ENCODE data around the gene RRP15.

GRCh38 chr1:218273762-218274479 lies 11.2 kb upstream of the RRP15 start:
- TF ChIP-seq CTCF (conservative IDR thresholded peaks at IDR 0.05 in 1 of 2, IDR thresholded peaks at IDR 0.05 in 1 of 2; ENCODE audit: extremely low read depth in 1 of 2, insufficient read depth in 1 of 2, low read depth in 1 of 2, low read length in 2 of 2) (no peak), EZH2 (IDR thresholded peaks at IDR 0.05; ENCODE audit: borderline replicate concordance, low read length) (no peak)

All from mammary epithelial cell (primary cell).